ENCODE results near the gene EFS.

EFS gene

GRCh38 chr14:23362200-23362599 lies 2.8 kb downstream of the EFS start:
- H3K4me3 ChIP-seq (ENCODE audit: low read depth, low read length): no peak overlapping the region
- TF ChIP-seq, protein P1, sequence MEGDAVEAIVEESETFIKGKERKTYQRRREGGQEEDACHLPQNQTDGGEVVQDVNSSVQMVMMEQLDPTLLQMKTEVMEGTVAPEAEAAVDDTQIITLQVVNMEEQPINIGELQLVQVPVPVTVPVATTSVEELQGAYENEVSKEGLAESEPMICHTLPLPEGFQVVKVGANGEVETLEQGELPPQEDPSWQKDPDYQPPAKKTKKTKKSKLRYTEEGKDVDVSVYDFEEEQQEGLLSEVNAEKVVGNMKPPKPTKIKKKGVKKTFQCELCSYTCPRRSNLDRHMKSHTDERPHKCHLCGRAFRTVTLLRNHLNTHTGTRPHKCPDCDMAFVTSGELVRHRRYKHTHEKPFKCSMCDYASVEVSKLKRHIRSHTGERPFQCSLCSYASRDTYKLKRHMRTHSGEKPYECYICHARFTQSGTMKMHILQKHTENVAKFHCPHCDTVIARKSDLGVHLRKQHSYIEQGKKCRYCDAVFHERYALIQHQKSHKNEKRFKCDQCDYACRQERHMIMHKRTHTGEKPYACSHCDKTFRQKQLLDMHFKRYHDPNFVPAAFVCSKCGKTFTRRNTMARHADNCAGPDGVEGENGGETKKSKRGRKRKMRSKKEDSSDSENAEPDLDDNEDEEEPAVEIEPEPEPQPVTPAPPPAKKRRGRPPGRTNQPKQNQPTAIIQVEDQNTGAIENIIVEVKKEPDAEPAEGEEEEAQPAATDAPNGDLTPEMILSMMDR (IDR thresholded peaks at IDR 0.05; ENCODE audit: control insufficient read depth, extremely low read depth, insufficient read depth): no peak
- DNase-seq (ENCODE audit: low read depth): no peak

DNA sequence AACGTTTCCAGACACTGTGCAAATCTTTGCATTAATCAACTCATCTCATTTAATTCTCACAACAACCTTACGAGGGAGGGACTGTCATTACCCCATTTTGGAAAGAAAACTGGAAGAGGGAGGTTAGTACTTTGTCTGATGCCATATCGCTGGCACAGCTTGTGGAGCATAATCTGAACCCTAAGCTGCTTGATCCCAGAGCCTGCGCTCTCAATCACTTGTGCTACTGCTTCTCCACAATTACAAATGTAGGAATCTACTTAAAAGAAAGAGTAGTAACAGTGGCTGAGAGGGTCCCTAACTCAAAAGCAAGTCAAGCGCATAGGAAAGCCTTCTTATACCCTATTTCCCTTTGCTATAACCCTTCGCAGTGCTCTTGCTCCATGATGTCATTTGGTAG lies 3.2 kb downstream of the EFS start:
- H3K4me3 ChIP-seq (ENCODE audit: low read depth, low read length): no peak overlapping the region
- TF ChIP-seq, protein P1 (IDR thresholded peaks at IDR 0.05; ENCODE audit: control insufficient read depth, extremely low read depth, insufficient read depth): no peak
- no peak for DNase-seq (ENCODE audit: low read depth)

- no peak for DNase-seq (ENCODE audit: low read depth)
- no peak overlapping the region for H3K4me3 ChIP-seq (ENCODE audit: low read depth, low read length)
- TF ChIP-seq, protein P1 (IDR thresholded peaks at IDR 0.05; ENCODE audit: control insufficient read depth, extremely low read depth, insufficient read depth): no peak
These were observed 3.7 kb downstream of the EFS start for GRCh38 chr14:23361320-23361719.

DNA sequence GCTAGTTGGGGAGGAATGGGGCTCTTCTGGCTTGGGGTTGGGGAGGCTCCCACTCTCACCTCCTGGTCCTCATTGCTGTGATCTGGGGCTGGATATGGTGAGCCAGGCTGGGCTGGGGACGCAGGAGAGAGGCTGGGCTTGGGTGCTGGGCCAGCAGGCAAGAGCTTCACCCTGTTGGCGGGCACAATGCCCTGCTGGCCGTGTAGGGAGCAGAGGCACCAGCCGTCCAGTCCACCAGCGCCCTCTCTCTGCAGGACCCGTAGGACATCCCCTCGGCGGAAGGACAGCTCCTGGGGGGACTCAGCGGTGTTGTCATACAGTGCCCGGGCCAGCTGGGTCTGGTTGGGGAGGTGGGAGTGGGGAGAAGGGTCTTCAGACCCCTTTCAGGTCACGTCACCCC lies 4.5 kb downstream of the EFS start:
- TF ChIP-seq, protein P1 (IDR thresholded peaks at IDR 0.05; ENCODE audit: control insufficient read depth, extremely low read depth, insufficient read depth): peak; percentile 7; the same call in 1 of the 2 replicates
- DNase-seq (ENCODE audit: low read depth): no peak
- H3K4me3 ChIP-seq (ENCODE audit: low read depth, low read length): no peak overlapping the region

DNA sequence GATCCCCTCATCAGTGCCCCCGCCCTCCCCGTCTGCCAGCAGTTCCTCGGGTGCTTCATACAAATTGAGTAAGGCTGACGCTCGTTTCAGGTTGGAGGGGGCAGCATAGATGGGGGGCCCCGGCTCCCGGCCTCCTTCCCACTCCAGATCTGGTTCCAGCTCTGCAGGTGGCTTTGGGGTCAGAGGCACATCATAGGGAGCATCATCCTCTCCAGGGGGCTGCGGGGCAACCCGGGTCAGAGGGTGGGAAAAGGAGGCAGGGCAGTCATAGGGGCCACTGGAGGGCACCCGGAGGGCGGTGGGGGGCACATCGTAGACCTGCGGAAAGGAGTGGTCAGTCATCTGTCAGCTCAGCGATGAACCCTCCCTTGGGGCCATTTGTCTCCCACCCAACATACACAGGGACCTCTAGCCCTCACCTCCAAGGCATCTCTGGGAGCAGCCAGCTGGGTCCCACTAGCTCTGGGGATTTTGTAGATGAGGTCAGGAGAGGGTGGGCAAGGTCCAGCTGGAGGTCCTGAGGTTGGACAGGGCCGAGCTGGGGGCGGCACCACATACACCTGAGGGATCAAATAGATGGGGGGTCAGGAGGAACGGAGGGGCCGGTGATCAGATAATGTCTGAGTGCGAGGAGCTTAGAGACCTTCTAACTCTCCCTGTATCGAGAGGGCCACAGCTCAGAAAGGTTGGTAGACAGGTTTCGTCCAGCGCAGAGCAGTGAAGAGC lies 5.1 kb downstream of the EFS start:
- H3K4me3 ChIP-seq (ENCODE audit: low read depth, low read length): no peak overlapping the region
- TF ChIP-seq, protein P1 (IDR thresholded peaks at IDR 0.05; ENCODE audit: control insufficient read depth, extremely low read depth, insufficient read depth): no peak
- DNase-seq (ENCODE audit: low read depth): no peak

GRCh38 chr14:23359167-23359626 lies 5.8 kb downstream of the EFS start:
- no peak overlapping the region for H3K4me3 ChIP-seq (ENCODE audit: low read depth, low read length)
- TF ChIP-seq, protein P1 (IDR thresholded peaks at IDR 0.05; ENCODE audit: control insufficient read depth, extremely low read depth, insufficient read depth): no peak

More at GRCh38 chr14:23359167-23359626, 5.8 kb downstream of the EFS start:
- DNase-seq (ENCODE audit: low read depth): no peak
